Activated CD8-positive, alpha-beta T cell treated with anti-CD3 and anti-CD28 coated beads for 36 hours (primary cell): ENCODE data around the gene TMEM39B. TPM values are rescaled to one million over a fixed set of nuclear protein-coding genes. Genes with fewer than 3 reads are reported as not detected.
A peak's percentile ranks its signal among the peaks of the same experiment; 100 is the strongest.
"Not testable (repeated sequence)": the region's sequence is repeated elsewhere in the genome, so short reads cannot be mapped to it uniquely, and the experiment has no call there.

Experiments used
- ATAC-seq: fragments of 200-7000 bp; cut with Tn5 transposase; one replicate; pipeline ENCODE4 v1.10.0; 2021; ENCODE audit warnings: mild to moderate bottlenecking, moderate library complexity
- CTCF ChIA-PET: fragments of 350-600 bp; sonication (Branson Sonifier 250); formaldehyde crosslinking; loops from one replicate; lab custom pipeline; 2021; ENCODE audit warnings: antibody characterized with exemption; lab: Charles Lee
- POLR2A ChIA-PET: fragments of 350-600 bp; sonication (Branson Sonifier 250); formaldehyde crosslinking; loops from one replicate; lab custom pipeline; 2021; ENCODE audit warnings: antibody characterized with exemption; lab: Charles Lee
- DNase-seq: peaks from one replicate; pipeline ENCODE4 v3.0.0-alpha.2; 2020
- H3K27ac Mint-ChIP-seq: one replicate; pipeline ENCODE4 v1.8.0; 2021; ENCODE audit warnings: mild to moderate bottlenecking, mixed read lengths
- H3K27me3 Mint-ChIP-seq: one replicate; pipeline ENCODE4 v1.8.0; 2021; ENCODE audit warnings: mixed read lengths
- H3K36me3 Mint-ChIP-seq: one replicate; pipeline ENCODE4 v1.8.0; 2021; ENCODE audit warnings: low read depth, mixed read lengths
- H3K4me1 Mint-ChIP-seq: one replicate; pipeline ENCODE4 v1.8.0; 2021; ENCODE audit warnings: low read depth, mixed read lengths
- H3K4me3 Mint-ChIP-seq: one replicate; pipeline ENCODE4 v1.8.0; 2021; ENCODE audit warnings: mild to moderate bottlenecking, moderate library complexity, mixed read lengths
- H3K9me3 Mint-ChIP-seq: one replicate; pipeline ENCODE4 v1.8.0; 2021; ENCODE audit warnings: mixed read lengths
- CTCF ChIP-seq: fragments of 200-600 bp; IDR thresholded peaks from one replicate; pipeline ENCODE4 v1.8.0; 2022; ENCODE audit warnings: antibody characterized with exemption, mild to moderate bottlenecking
- intact Hi-C: fragments of 100-400 bp; cut with micrococcal nuclease; formaldehyde crosslinking; loops from one replicate; pipeline ENCODE4 v1.10.0; 2022
- total RNA-seq, 2 experiments: library from RNA; stranded (reverse); gene quantifications; one replicate each; pipeline ENCODE4 v1.2.3, GENCODE V29; 2021

Gene TMEM39B
- total RNA-seq, 2 experiments from 2014 or later: 25.3 to 27.7 TPM

- no peak for ATAC-seq
- Mint-ChIP-seq H3K9me3 (no peaks in the 10 kb centered on the region), H3K4me3 (no peak overlapping the region), H3K4me1 (peaks cover 3% of the 10 kb centered on the region), H3K27me3 (no peaks in the 10 kb centered on the region), H3K36me3 (peaks cover 38% of the 10 kb centered on the region), H3K27ac (peak overlapping the region; percentile 17)
- CTCF ChIA-PET: interaction anchor here (1.1 to 1.5 kb wide), 2 partner anchors 15 to 29 kb away, joined by 3 to 8 read pairs; no protein-coding TSS in a partner anchor
- POLR2A ChIA-PET: interaction anchor here (0.6 to 2.3 kb wide), 5 partner anchors 8 to 119 kb away, joined by 3 to 7 read pairs (median 3); partner anchors contain the start of genes CCDC28B and KPNA6
- intact Hi-C loops: no loop called here
- TF ChIP-seq CTCF: no peak
- no peak for DNase-seq
Measured at GRCh38 chr1:32082022-32082421, 9.3 kb downstream of the TMEM39B start.

- H3K27me3 Mint-ChIP-seq, H3K4me3 Mint-ChIP-seq, intact Hi-C loops, H3K4me1 Mint-ChIP-seq, DNase-seq, POLR2A ChIA-PET, ATAC-seq, H3K9me3 Mint-ChIP-seq, H3K27ac Mint-ChIP-seq: not testable (repeated sequence)
- CTCF ChIA-PET: interaction anchor here (3.2 kb wide), 1 partner anchor 13 kb away, joined by 12 read pairs; the partner anchor contains the start of gene TMEM39B
- peaks cover 31% of the 10 kb centered on the region for H3K36me3 Mint-ChIP-seq
Measured at GRCh38 chr1:32086381-32086780, 13.6 kb downstream of the TMEM39B start.

GRCh38 chr1:32091176-32091575 is 18.4 kb downstream of the TMEM39B start:
- DNase-seq (no peak), ATAC-seq (no peak)
- Mint-ChIP-seq H3K27ac (no peak overlapping the region), H3K4me3 (no peak overlapping the region), H3K36me3 (peaks cover 22% of the 10 kb centered on the region), H3K4me1 (no peaks in the 10 kb centered on the region), H3K9me3 (no peaks in the 10 kb centered on the region), H3K27me3 (no peaks in the 10 kb centered on the region)
- CTCF ChIA-PET: interaction anchor here (0.9 to 1.0 kb wide), 2 partner anchors 18 to 37 kb away, joined by 3 to 4 read pairs; partner anchors contain the start of gene TMEM39B
- POLR2A ChIA-PET: interaction anchor here (0.6 to 1.6 kb wide), 4 partner anchors 10 to 425 kb away, joined by 3 to 4 read pairs (median 4); no protein-coding TSS in a partner anchor
- intact Hi-C loops: no loop called here
- TF ChIP-seq CTCF: no peak

- no peaks in the 10 kb centered on the region for H3K4me1 Mint-ChIP-seq
- no peaks in the 10 kb centered on the region for H3K27me3 Mint-ChIP-seq
- intact Hi-C loops: no loop called here
- peaks cover 20% of the 10 kb centered on the region for H3K36me3 Mint-ChIP-seq
- ChIA-PET CTCF (interaction anchor here (0.7 to 1.0 kb wide), 4 partner anchors 18 to 310 kb away, joined by 3 to 4 read pairs (median 3); partner anchors contain the start of gene TMEM39B), POLR2A (interaction anchor here (0.6 to 1.6 kb wide), 4 partner anchors 11 to 426 kb away, joined by 3 to 4 read pairs (median 4); no protein-coding TSS in a partner anchor)
- no peaks in the 10 kb centered on the region for H3K9me3 Mint-ChIP-seq
- ATAC-seq (no peak), DNase-seq (no peak)
- TF ChIP-seq CTCF: no peak
- H3K4me3 Mint-ChIP-seq: no peak overlapping the region
- no peak overlapping the region for H3K27ac Mint-ChIP-seq
Measured at GRCh38 chr1:32091591-32091990, 18.9 kb downstream of the TMEM39B start.

GRCh38 chr1:32094746-32095521 is 22.2 kb downstream of the TMEM39B start:
- ChIA-PET POLR2A (no interaction called here), CTCF (no interaction called here)
- Mint-ChIP-seq H3K4me1 (no peaks in the 10 kb centered on the region), H3K9me3 (no peaks in the 10 kb centered on the region), H3K27ac (no peak overlapping the region), H3K27me3 (no peaks in the 10 kb centered on the region), H3K4me3 (no peak overlapping the region), H3K36me3 (peaks cover 26% of the 10 kb centered on the region)
- TF ChIP-seq CTCF: no peak
- intact Hi-C loops: no loop called here
- DNase-seq: no peak
- ATAC-seq: no peak
